ENCODE results near the gene GMDS.

- TF ChIP-seq CTCF (IDR thresholded peaks at IDR 0.05 in 4 of 5, conservative IDR thresholded peaks at IDR 0.05 in 1 of 5) (no peak), POLR2A (IDR thresholded peaks at IDR 0.05) (no peak)
Observed at GRCh38 chr6:1629316-1629715, 616.1 kb downstream of the GMDS start.

All from gastrocnemius medialis (tissue), 4 donors.